ENCODE data around the gene GALR3.

Gene GALR3

GRCh38 chr22:37807410-37808293 lies 15.5 kb upstream of the GALR3 start, which contains the start of gene GCAT:
TSS of gene GCAT (plus strand) at chr22:37807934. CDS start at chr22:37807968, 34 bp downstream.
- peak; percentile 83 for DNase-seq (ENCODE audit: low read depth)
- TF ChIP-seq CTCF (conservative IDR thresholded peaks at IDR 0.05; ENCODE audit: low read depth, low read length) = no peak
- peak within 1 kb of the TSS; percentile 70 for H3K4me3 ChIP-seq (ENCODE audit: low read length)

DNA sequence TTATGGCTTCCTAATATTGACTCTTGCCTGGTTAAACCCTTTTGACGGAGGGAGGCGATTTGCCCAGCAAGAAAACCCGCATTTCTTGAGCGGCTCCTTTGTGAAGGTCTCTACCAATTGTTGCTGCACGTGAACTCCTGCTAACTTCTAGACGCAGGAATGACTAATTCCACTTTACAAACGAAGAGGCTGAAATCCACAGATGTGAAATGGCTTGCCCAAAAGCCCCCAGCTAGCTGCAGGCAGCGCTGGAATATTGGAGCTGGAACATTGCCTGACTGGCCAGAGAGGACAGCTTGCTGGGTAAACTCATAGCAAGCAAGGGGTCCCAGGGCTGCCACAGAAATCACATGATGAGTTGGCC lies 14.9 kb upstream of the GALR3 start:
- DNase-seq (ENCODE audit: low read depth) = no peak
- peak overlapping the region; percentile 70 for H3K4me3 ChIP-seq (ENCODE audit: low read length)
- TF ChIP-seq CTCF (conservative IDR thresholded peaks at IDR 0.05; ENCODE audit: low read depth, low read length) = no peak

- TF ChIP-seq CTCF (conservative IDR thresholded peaks at IDR 0.05; ENCODE audit: low read depth, low read length) = no peak
- no peak overlapping the region for H3K4me3 ChIP-seq (ENCODE audit: low read length)
- no peak for DNase-seq (ENCODE audit: low read depth)
Observed at GRCh38 chr22:37809672-37810333, 13.4 kb upstream of the GALR3 start.

GRCh38 chr22:37811867-37812266 lies 11.3 kb upstream of the GALR3 start:
- no peak for TF ChIP-seq CTCF (conservative IDR thresholded peaks at IDR 0.05; ENCODE audit: low read depth, low read length)
- no peak for DNase-seq (ENCODE audit: low read depth)
- H3K4me3 ChIP-seq (ENCODE audit: low read length) = no peak overlapping the region

- no peak for DNase-seq (ENCODE audit: low read depth)
- no peak overlapping the region for H3K4me3 ChIP-seq (ENCODE audit: low read length)
- TF ChIP-seq CTCF (conservative IDR thresholded peaks at IDR 0.05; ENCODE audit: low read depth, low read length) = no peak
Observed at GRCh38 chr22:37812869-37813678, 10.1 kb upstream of the GALR3 start.

DNA sequence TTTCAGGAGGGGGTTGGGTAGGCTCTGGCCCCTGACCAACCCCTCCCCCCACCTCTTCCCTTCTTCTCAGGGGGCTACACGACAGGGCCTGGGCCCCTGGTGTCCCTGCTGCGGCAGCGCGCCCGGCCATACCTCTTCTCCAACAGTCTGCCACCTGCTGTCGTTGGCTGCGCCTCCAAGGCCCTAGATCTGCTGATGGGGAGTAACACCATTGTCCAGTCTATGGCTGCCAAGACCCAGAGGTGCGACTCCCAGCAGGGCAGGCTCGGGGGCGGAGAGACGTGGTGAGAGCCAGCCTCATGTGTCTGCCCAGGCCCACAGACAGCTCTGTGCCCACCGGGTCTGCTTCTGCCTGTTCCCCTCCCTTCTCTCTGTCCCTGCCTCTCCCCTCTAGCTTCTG lies 7.6 kb upstream of the GALR3 start:
- DNase-seq (ENCODE audit: low read depth) = no peak

More for the DNA sequence above, 7.6 kb upstream of the GALR3 start:
- no peak overlapping the region for H3K4me3 ChIP-seq (ENCODE audit: low read length)
- TF ChIP-seq CTCF (conservative IDR thresholded peaks at IDR 0.05; ENCODE audit: low read depth, low read length) = no peak

Data from retinal pigment epithelial cell (primary cell).